Omental fat pad (tissue), 4 donors: ENCODE results near the gene THAP11. TPM values are rescaled to one million over a fixed set of nuclear protein-coding genes. Genes with fewer than 3 reads are reported as not detected.

ENCODE experiments used
- ATAC-seq: fragments of 150-250 bp; one replicate; pipeline ENCODE4 v1.9.1; 2016; ENCODE audit warnings: mild to moderate bottlenecking, moderate library complexity; ENCODE audit not compliant: low FRiP score
- DNase-seq: peaks from one replicate; pipeline ENCODE4 v3.0.0-alpha.2; 2019; ENCODE audit warnings: low spot score
- total RNA-seq, 4 donors: library from RNA; depleted of rRNA; stranded (reverse); fragments of >200 nt; gene quantifications; one replicate each; pipeline ENCODE4 v1.1.0, GENCODE V29; 2016
- TF ChIP-seq, protein P1 (sequence below), 3 donors: fragments of 450-650 bp; IDR thresholded peaks; one replicate each; pipeline ENCODE4 v1.5.1; 2016 to 2017; ENCODE audit warnings: antibody characterized with exemption in 3 of 3, mild to moderate bottlenecking in 3 of 3, moderate library complexity in 2 of 3

The THAP11 gene
- total RNA-seq, 4 donors from 2014 or later: 37.4 to 61.6 (median 48.3) TPM

DNA sequence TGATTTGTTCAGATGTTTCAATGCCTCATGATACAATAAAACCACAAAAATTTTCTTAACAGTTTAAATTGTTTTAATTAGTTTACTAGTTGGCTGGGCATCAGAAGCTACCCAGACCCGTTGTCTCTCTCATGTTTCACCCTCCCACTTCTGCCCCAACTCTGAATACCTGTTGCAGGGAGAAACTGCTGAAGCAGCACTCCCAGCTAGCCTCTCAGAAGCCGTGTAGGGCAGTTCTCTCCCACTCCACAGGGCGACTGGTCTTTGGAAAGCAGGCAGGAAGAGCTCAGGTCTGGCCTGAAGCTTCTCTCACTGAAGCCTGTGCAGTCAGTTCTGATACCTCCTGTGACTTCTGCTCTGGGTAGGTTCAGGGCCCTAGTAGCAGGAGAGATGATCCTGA is 29.1 kb downstream of the THAP11 start:
- DNase-seq (no peak), ATAC-seq (no peak)
- TF ChIP-seq, protein P1, sequence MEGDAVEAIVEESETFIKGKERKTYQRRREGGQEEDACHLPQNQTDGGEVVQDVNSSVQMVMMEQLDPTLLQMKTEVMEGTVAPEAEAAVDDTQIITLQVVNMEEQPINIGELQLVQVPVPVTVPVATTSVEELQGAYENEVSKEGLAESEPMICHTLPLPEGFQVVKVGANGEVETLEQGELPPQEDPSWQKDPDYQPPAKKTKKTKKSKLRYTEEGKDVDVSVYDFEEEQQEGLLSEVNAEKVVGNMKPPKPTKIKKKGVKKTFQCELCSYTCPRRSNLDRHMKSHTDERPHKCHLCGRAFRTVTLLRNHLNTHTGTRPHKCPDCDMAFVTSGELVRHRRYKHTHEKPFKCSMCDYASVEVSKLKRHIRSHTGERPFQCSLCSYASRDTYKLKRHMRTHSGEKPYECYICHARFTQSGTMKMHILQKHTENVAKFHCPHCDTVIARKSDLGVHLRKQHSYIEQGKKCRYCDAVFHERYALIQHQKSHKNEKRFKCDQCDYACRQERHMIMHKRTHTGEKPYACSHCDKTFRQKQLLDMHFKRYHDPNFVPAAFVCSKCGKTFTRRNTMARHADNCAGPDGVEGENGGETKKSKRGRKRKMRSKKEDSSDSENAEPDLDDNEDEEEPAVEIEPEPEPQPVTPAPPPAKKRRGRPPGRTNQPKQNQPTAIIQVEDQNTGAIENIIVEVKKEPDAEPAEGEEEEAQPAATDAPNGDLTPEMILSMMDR (IDR thresholded peaks at IDR 0.05): no peak

DNA sequence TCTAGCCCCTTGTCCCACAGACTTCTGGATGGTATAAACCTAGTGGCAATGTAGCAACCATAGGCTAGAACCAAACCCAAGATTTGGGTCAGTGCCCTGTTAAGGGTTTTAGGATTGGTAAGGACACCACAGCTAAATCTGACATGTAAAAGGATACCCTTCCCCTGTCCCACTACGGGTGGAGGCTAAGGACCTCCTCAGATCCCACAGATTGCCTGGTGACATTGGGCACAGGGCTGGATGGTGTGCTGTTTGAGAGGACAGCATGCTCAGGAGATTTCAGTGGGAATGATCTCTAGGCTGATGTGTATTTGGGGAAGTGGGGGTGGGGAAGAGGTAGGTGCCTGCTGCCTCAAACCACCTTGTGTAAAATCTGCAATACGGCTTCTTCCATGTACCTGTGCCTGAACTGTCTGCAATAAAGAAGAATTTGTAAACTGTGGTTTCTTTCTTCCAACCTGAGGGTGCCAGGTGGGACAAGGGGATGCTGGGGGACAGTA is 30.1 kb downstream of the THAP11 start:
- DNase-seq (no peak), ATAC-seq (no peak)
- TF ChIP-seq, protein P1 (IDR thresholded peaks at IDR 0.05): no peak

DNA sequence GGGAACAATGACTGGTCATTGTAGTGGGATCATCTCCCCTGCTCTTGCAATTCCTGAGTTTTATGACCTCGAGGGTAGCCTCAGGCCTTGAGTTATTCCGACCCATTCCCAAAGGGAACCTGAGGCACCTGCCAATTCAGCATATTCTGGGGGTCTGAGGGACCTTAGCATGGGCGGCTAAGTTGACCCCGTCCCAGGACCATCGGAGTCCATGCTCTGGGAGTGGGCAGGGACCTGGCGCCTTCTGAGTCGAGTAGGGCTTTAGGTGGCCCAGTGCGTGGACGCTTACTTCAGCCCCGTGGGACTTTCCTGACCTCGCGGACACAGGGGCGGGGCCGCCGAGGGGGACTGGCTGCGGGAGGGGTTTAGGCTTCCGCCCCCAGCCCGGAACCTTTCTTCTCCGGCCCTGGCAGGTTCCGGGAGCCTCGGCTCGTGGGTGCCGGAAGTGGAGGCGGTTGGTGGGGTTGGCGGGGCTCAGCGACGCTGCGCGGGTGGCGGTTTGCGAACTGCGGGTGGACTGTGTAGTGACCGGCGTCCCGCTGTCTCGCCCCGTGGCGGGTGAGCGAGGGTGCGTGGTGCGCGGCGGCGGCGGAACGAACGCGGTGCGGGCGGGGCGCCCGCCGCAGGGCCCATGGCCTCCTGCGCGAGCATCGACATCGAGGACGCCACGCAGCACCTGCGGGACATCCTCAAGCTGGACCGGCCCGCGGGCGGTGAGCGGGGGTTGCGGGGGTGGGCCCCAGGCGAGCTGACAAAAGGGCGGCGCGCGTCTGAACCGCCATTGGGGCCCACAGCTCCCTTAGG is 30.7 kb downstream of the THAP11 start, which contains the start of gene EDC4:
EDC4 (plus strand) TSS at position 422 of the 804 bp plus-strand sequence; CDS start at position 632, 210 bp downstream.
- DNase-seq (peak; percentile 61), ATAC-seq (peak; percentile 94)
- TF ChIP-seq, protein P1 (IDR thresholded peaks at IDR 0.05): no peak

DNA sequence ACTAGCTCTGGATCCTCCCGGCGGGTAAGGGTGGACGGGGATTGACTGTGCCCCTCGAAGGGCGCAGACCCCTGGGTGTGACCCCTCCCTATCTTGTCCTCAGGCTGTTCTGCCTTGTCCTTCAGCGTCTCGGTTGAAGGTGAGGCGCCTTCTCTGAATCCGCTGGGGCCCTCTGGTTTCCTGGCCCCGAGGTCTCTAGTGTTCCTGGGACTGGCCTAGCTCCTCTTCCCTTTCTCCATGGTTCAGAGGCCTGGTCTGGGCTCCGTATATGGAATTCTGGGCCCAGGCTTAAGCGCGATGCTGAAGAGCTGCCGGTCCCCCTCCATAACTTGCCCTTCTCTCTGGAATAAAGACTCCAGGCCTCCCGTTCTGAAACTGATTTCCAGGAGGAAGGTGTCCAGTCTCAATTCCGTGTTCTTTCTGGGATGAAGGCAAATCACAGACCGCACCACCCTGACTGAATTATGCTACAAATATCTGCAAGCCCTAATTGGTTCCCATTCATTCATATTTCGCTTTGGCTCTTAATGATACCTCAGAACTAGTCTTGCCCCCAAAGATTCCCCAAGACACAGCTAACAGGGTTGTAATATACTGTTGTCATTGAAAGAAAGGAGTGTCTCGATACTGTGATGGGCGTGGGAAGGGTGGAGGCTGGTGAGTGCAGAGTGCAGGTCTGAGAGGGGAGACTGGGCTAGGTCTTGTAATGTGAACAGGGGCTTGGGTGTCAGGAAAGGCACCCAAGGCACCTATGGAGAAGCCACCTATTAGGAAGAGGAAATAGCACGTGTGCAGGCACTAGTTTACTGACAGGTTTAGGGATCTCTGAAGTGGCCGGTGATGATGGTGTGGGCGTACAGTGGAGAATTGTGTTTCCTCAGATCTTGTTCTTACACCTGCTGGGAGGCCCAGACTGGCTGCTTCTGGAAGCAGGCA is 31.6 kb downstream of the THAP11 start:
- ATAC-seq: peak; percentile 9
- no peak for DNase-seq
- TF ChIP-seq, protein P1 (IDR thresholded peaks at IDR 0.05): no peak

DNA sequence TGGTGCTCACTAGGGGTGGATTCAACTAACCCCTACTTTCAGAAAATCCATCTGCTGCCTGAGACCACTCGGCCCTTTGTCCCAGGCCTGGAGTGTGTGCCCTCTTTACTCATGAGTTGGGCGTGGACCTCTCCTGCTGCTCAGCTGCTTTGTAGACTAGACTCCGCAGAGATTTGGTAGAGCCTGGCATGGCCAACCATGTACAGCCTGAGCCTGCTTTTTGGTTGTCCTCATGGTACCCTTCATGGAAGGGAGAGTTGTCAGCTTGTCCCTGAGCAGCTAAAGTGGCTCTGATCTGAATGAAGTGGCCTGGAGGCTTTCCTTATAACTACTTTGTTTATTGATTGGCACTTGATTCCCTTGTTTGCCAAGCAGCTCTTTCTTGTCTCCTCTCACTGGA is 32.3 kb downstream of the THAP11 start:
- ATAC-seq: no peak
- TF ChIP-seq, protein P1 (IDR thresholded peaks at IDR 0.05): no peak
- no peak for DNase-seq

DNA sequence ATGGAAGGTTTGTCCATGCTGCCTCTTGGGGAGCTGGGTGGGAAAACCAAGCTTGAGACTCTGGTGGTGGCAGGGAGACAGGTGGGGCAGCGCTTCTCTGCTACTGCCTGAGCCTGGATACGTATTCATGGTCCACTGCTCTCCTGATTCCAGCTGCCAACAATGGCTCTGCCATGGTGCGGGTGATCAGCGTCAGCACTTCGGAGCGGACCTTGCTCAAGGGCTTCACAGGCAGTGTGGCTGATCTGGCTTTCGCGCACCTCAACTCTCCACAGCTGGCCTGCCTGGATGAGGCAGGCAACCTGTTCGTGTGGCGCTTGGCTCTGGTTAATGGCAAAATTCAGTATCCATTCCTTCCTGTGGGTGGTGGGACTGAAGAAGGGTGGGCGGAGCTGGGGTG is 34.9 kb downstream of the THAP11 start:
- ATAC-seq: no peak
- DNase-seq: no peak
- TF ChIP-seq, protein P1 (IDR thresholded peaks at IDR 0.05): no peak
